Esophagus squamous epithelium (tissue), 4 donors: ENCODE results near the gene RALGPS2.

Experiments used
- CTCF ChIP-seq, 6 experiments: fragments of 450-650 bp in 4 of 6; fragments of 200-600 bp in 2 of 6; sonication (generic) in 2 of 6; IDR thresholded peaks; one replicate each; pipeline ENCODE4 v1.5.1; 2016 to 2019; ENCODE audit warnings: antibody characterized with exemption in 6 of 6, mild to moderate bottlenecking in 4 of 6, moderate library complexity in 4 of 6
- POLR2A ChIP-seq, 4 donors: fragments of 450-650 bp; IDR thresholded peaks; one replicate each; pipeline ENCODE4 v1.6.1; 2017; ENCODE audit warnings: antibody characterized with exemption in 4 of 4, mild to moderate bottlenecking in 4 of 4, moderate library complexity in 3 of 4

DNA sequence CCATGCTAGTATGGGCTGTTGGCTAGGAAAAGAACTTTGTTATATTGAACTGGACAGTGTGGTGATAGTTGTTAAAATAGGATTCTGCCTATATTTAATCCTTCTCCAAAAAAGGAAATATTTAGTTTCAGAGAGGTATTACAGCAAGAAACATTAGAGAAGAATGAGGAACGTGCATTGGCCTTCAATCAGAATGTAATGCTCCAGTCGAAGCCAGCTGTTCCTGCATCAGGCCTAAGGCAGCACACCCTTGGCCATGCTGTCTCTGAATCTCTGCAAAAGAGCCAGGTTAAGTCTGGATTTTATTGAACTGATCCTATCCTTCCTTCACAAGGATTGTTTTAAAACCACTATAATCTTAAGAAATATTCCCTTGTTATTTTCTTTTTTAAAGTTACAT lies 35.3 kb upstream of the RALGPS2 start:
- TF ChIP-seq POLR2A (IDR thresholded peaks at IDR 0.05), result no peak
- no peak for TF ChIP-seq CTCF (IDR thresholded peaks at IDR 0.05)
